OCI-LY3 (cell line): ENCODE measurements around the gene KLF15.

Experiments used
- EZH2phosphoT487 ChIP-seq: fragments of 200-600 bp; shearing (Covaris generic); IDR thresholded peaks from 2 replicates; pipeline ENCODE4 v1.6.1; 2018; ENCODE audit warnings: antibody characterized with exemption, mixed run types, low read depth
- TF ChIP-seq, protein P1 (sequence below): fragments of 200-600, 300-600 bp; sonication (generic); IDR thresholded peaks from 2 replicates; pipeline ENCODE4 v1.5.1; 2014; ENCODE audit warnings: antibody characterized with exemption, low read length, low read depth

DNA sequence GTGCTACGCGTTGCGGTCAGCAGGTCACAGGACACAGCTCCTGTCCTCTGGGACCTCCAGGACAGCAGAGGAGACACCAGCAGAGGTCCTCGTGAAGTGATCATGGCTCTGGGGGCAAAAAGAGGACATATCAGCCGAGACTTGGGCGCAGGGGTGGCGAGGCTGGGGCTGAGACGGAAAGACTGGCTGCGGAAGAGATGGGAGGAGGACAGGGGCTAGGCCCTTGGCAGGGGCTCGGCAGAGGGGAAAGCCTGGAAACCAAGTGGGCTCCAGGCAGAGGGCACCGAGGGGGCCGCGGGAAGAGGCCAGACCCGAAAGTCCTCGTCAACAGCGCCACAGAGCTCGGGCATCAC, 32.6 kb upstream of the KLF15 start:
- TF ChIP-seq, protein P1, sequence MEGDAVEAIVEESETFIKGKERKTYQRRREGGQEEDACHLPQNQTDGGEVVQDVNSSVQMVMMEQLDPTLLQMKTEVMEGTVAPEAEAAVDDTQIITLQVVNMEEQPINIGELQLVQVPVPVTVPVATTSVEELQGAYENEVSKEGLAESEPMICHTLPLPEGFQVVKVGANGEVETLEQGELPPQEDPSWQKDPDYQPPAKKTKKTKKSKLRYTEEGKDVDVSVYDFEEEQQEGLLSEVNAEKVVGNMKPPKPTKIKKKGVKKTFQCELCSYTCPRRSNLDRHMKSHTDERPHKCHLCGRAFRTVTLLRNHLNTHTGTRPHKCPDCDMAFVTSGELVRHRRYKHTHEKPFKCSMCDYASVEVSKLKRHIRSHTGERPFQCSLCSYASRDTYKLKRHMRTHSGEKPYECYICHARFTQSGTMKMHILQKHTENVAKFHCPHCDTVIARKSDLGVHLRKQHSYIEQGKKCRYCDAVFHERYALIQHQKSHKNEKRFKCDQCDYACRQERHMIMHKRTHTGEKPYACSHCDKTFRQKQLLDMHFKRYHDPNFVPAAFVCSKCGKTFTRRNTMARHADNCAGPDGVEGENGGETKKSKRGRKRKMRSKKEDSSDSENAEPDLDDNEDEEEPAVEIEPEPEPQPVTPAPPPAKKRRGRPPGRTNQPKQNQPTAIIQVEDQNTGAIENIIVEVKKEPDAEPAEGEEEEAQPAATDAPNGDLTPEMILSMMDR: no peak
- TF ChIP-seq EZH2phosphoT487: no peak
